ENCODE results near the gene PDE2A. TPM values are rescaled to one million over a fixed set of nuclear protein-coding genes. Genes with fewer than 3 reads are reported as not detected.

PDE2A gene
- total RNA-seq, 1 experiment from 2014 or later: 1.1 TPM

GRCh38 chr11:72553706-72554105 is 120.5 kb downstream of the PDE2A start:
- DNase-seq: no peak
- Mint-ChIP-seq H3K27me3 (ENCODE audit: unreplicated experiment) (peaks cover 87% of the 10 kb centered on the region), H3K4me3 (ENCODE audit: low read depth, unreplicated experiment) (no peak overlapping the region), H3K4me1 (ENCODE audit: low read depth, unreplicated experiment) (no peaks in the 10 kb centered on the region), H3K9me3 (ENCODE audit: low read depth, unreplicated experiment) (no peaks in the 10 kb centered on the region), H3K27ac (ENCODE audit: unreplicated experiment) (no peak overlapping the region), H3K36me3 (ENCODE audit: insufficient read depth, unreplicated experiment) (no peaks in the 10 kb centered on the region)
- intact Hi-C loops (cut with micrococcal nuclease; ENCODE audit: unreplicated experiment): no loop called here
- CTCF ChIA-PET: interaction anchor here (1.6 kb wide), 1 partner anchor 82 kb away, joined by 7 read pairs; no protein-coding TSS in a partner anchor
- TF ChIP-seq CTCF (IDR thresholded peaks at IDR 0.05; ENCODE audit: unreplicated experiment): no peak
- no TSS peak for BruUV-seq (replicated peaks)

DNA sequence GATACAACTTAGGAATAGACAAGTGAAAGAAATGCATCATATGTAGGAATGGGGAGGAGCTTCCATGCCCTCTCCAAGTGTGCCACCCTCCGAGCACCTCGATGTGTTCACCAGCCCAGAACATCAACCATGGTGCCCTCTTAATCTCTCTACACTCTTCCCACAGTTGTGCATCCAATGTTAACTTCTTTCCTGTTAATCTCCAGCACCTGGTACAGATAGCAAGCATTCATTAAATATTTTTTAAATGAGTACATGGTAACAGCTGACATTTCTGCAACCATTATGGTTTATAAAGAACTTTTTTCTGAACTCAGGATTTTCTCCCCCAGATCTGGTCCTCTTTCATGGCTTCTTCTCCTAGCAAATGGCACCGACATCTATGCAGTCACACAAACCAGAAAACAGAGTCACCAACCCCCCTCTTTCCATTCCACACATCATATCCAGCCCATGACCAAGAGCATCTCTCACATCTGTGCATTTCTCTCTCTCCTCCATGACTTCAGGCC is 121.8 kb downstream of the PDE2A start:
- peaks cover 85% of the 10 kb centered on the region for H3K27me3 Mint-ChIP-seq (ENCODE audit: unreplicated experiment)
- no peak for TF ChIP-seq CTCF (IDR thresholded peaks at IDR 0.05; ENCODE audit: unreplicated experiment)
- no peak for DNase-seq
- BruUV-seq (replicated peaks): no TSS peak
- CTCF ChIA-PET: interaction anchor here (1.6 kb wide), 1 partner anchor 81 kb away, joined by 7 read pairs; no protein-coding TSS in a partner anchor
- H3K4me1 Mint-ChIP-seq (ENCODE audit: low read depth, unreplicated experiment): no peaks in the 10 kb centered on the region
- no peak overlapping the region for H3K4me3 Mint-ChIP-seq (ENCODE audit: low read depth, unreplicated experiment)
- H3K9me3 Mint-ChIP-seq (ENCODE audit: low read depth, unreplicated experiment): no peaks in the 10 kb centered on the region
- H3K27ac Mint-ChIP-seq (ENCODE audit: unreplicated experiment): no peak overlapping the region
- H3K36me3 Mint-ChIP-seq (ENCODE audit: insufficient read depth, unreplicated experiment): no peaks in the 10 kb centered on the region
- intact Hi-C loops (cut with micrococcal nuclease; ENCODE audit: unreplicated experiment): no loop called here

DNA sequence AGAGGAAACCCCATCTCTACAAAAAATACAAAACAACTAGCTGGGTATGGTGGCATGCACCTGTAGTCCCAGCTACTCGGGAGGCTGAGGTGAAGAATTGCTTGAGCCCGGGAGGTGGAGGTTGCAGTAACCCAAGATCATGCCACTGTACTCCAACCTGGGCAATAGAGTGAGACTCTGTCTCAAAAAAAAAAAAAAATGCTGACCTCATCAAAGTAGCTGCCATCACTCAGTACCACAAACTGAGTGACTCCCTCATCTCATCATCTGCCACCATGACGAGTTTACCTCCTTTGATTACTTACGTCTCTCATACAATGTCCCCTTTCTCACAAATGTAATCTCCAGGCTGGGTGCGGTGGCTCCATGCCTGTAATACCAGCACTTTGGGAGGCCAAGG is 122.7 kb downstream of the PDE2A start:
- H3K9me3 Mint-ChIP-seq (ENCODE audit: low read depth, unreplicated experiment): no peaks in the 10 kb centered on the region
- CTCF ChIA-PET: interaction anchor here (0.6 to 0.7 kb wide), 2 partner anchors 22 to 130 kb away, joined by 3 read pairs; no protein-coding TSS in a partner anchor
- intact Hi-C loops (cut with micrococcal nuclease; ENCODE audit: unreplicated experiment): no loop called here
- no peak overlapping the region for H3K4me3 Mint-ChIP-seq (ENCODE audit: low read depth, unreplicated experiment)
- H3K36me3 Mint-ChIP-seq (ENCODE audit: insufficient read depth, unreplicated experiment): no peaks in the 10 kb centered on the region
- no peak for TF ChIP-seq CTCF (IDR thresholded peaks at IDR 0.05; ENCODE audit: unreplicated experiment)
- no peak for DNase-seq
- H3K4me1 Mint-ChIP-seq (ENCODE audit: low read depth, unreplicated experiment): no peaks in the 10 kb centered on the region
- BruUV-seq (replicated peaks): no TSS peak
- peaks cover 85% of the 10 kb centered on the region for H3K27me3 Mint-ChIP-seq (ENCODE audit: unreplicated experiment)
- no peak overlapping the region for H3K27ac Mint-ChIP-seq (ENCODE audit: unreplicated experiment)

DNA sequence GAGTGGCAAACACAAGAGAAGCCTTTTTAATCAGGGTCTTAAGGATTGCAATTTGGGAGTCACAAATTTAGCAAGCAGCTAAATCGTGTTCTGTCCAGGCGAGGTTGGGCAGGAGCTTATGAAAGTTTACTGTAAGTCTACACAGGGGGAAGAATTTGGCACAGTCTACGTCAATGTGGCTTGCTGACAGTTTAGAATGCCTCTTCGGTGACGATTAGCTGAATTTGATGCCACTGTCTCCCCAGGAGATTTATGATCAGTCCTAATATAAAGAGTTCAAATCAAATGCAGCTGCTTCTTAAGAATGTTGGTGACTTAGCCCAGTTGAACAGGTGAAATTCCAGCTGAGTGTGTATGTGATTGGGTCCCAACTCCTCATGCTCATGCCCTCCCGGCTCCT is 125.8 kb downstream of the PDE2A start:
- no peak for TF ChIP-seq CTCF (IDR thresholded peaks at IDR 0.05; ENCODE audit: unreplicated experiment)
- Mint-ChIP-seq H3K4me1 (ENCODE audit: low read depth, unreplicated experiment) (no peaks in the 10 kb centered on the region), H3K27ac (ENCODE audit: unreplicated experiment) (no peak overlapping the region), H3K36me3 (ENCODE audit: insufficient read depth, unreplicated experiment) (no peaks in the 10 kb centered on the region), H3K27me3 (ENCODE audit: unreplicated experiment) (peaks cover 85% of the 10 kb centered on the region), H3K9me3 (ENCODE audit: low read depth, unreplicated experiment) (no peaks in the 10 kb centered on the region), H3K4me3 (ENCODE audit: low read depth, unreplicated experiment) (no peak overlapping the region)
- no peak for DNase-seq
- no TSS peak for BruUV-seq (replicated peaks)
- CTCF ChIA-PET: interaction anchor here (0.6 kb wide), 1 partner anchor 1050 kb away, joined by 3 read pairs; no protein-coding TSS in a partner anchor
- intact Hi-C loops (cut with micrococcal nuclease; ENCODE audit: unreplicated experiment): no loop called here

Measured in Calu3 (cell line).